Endothelial cell of umbilical vein (primary cell): ENCODE measurements around the gene UNC5C. TPM values are rescaled to one million over a fixed set of nuclear protein-coding genes. Genes with fewer than 3 reads are reported as not detected.

Source experiments
- BruUV-seq: library from RNA; stranded (reverse); fragments of 400-500 nt; replicated peaks from 2 replicates; lab custom pipeline; 2021; lab: Mats Ljungman, UMichigan
- CTCF ChIA-PET: fragments of 300-600, 350-600 bp; sonication (Branson Sonifier 250); formaldehyde crosslinking; loops from one replicate; lab custom pipeline; 2021; ENCODE audit warnings: antibody characterized with exemption, inconsistent platforms; lab: Charles Lee
- POLR2A ChIA-PET: fragments of 300-600, 350-600 bp; sonication (Branson Sonifier 250); formaldehyde crosslinking; loops from one replicate; lab custom pipeline; 2021; ENCODE audit warnings: antibody characterized with exemption, inconsistent platforms; lab: Charles Lee
- DNase-seq: peaks from one replicate; pipeline ENCODE4 v3.0.0-alpha.2; 2011; ENCODE audit warnings: low read depth, low spot score
- FAIRE-seq: peaks from 2 replicates; lab custom pipeline; 2011; peaks lifted over from hg19 to GRCh38; lab: Jason Lieb, UNC
- H2AFZ ChIP-seq: 2 replicates; pipeline ENCODE4 v1.6.0; 2012; ENCODE audit warnings: low read depth, low read length, control low read depth, inconsistent platforms
- H3K27ac ChIP-seq: 2 replicates; pipeline ENCODE4 v1.5.1; 2011; ENCODE audit warnings: low read depth, mild to moderate bottlenecking, control low read depth, low read length, moderate library complexity; ENCODE audit not compliant: insufficient read depth
- H3K27me3 ChIP-seq, 2 experiments: 2 replicates each; pipeline versions ENCODE4 v1.6.0 to v1.6.1; 2011; ENCODE audit warnings: low read length in 2 of 2, mixed read lengths in 1 of 2; ENCODE audit not compliant: control insufficient read depth in 2 of 2, insufficient read depth in 2 of 2
- H3K36me3 ChIP-seq, 2 experiments: 2 replicates in 1 of 2; 3 replicates in 1 of 2; pipeline ENCODE4 v1.5.1; 2011; ENCODE audit warnings: low read length in 2 of 2, mild to moderate bottlenecking in 1 of 2, moderate library complexity in 1 of 2; ENCODE audit not compliant: control insufficient read depth in 2 of 2, insufficient read depth in 2 of 2; ENCODE audit errors: extremely low read depth in 1 of 2
- H3K4me1 ChIP-seq: 3 replicates; pipeline ENCODE4 v1.5.1; 2011; ENCODE audit warnings: mild to moderate bottlenecking, low read length; ENCODE audit not compliant: control insufficient read depth, insufficient read depth; ENCODE audit errors: extremely low read depth
- H3K4me2 ChIP-seq: 2 replicates; pipeline ENCODE4 v1.6.1; 2011; ENCODE audit warnings: low read length, control low read depth, mixed read lengths; ENCODE audit not compliant: insufficient read depth
- H3K4me3 ChIP-seq, 3 experiments: fragments of 200-600 bp in 1 of 3; sonication (generic), shearing (Covaris generic) in 1 of 3; replicated peaks in 1 of 3; 2 replicates each; pipeline ENCODE4 v1.5.1; 2011 to 2016; ENCODE audit warnings: control low read depth in 3 of 3, low read length in 3 of 3, mild to moderate bottlenecking in 2 of 3, inconsistent platforms in 1 of 3, low read depth in 1 of 3, moderate library complexity in 1 of 3; ENCODE audit not compliant: insufficient read depth in 1 of 3
- H3K79me2 ChIP-seq: 2 replicates; pipeline ENCODE4 v1.6.0; 2012; ENCODE audit warnings: low read length, inconsistent platforms; ENCODE audit not compliant: control insufficient read depth, insufficient read depth
- H3K9ac ChIP-seq: replicated peaks from 2 replicates; pipeline ENCODE3; 2011; ENCODE audit warnings: low read length, control low read depth; ENCODE audit not compliant: insufficient read depth; ENCODE audit errors: extremely low read depth
- H3K9me1 ChIP-seq: replicated peaks from 3 replicates; pipeline ENCODE4 v1.6.0; 2011; ENCODE audit warnings: mild to moderate bottlenecking, low read length; ENCODE audit not compliant: control insufficient read depth, insufficient read depth; ENCODE audit errors: extremely low read depth
- H3K9me3 ChIP-seq: replicated peaks from 2 replicates; pipeline ENCODE4 v1.5.1; 2012; ENCODE audit warnings: low read length, inconsistent platforms; ENCODE audit not compliant: control insufficient read depth, insufficient read depth
- H4K20me1 ChIP-seq: replicated peaks from 2 replicates; pipeline ENCODE3; 2011; ENCODE audit warnings: mild to moderate bottlenecking, low read length; ENCODE audit not compliant: control insufficient read depth, insufficient read depth; ENCODE audit errors: extremely low read depth
- GATA2 ChIP-seq: IDR thresholded peaks from 2 replicates; pipeline ENCODE4 v1.7.0; 2011; ENCODE audit warnings: low read depth, mild to moderate bottlenecking, moderate library complexity, mixed read lengths, low read length; ENCODE audit not compliant: insufficient read length, insufficient read depth
- MAX ChIP-seq: IDR thresholded peaks from 2 replicates; pipeline ENCODE4 v1.6.1; 2011; ENCODE audit not compliant: insufficient read depth, insufficient read length
- POLR2A ChIP-seq: IDR thresholded peaks from 2 replicates; pipeline ENCODE4 v1.6.1; 2012; ENCODE audit warnings: low read depth, mild to moderate bottlenecking, control low read depth, low read length
- dilution Hi-C: fragments of 300-500 bp; cut with MboI; formaldehyde crosslinking; loops from one replicate; pipeline ENCODE4 v1.15.0; 2019; ENCODE audit warnings: low sequenced_read_pairs; ENCODE audit not compliant: extremely low pct_ligation_motif_present
- intact Hi-C: fragments of 100-400 bp; cut with micrococcal nuclease; formaldehyde crosslinking; loops from one replicate; pipeline ENCODE4 v1.10.0; 2022
- polyA plus RNA-seq, 4 experiments: library from polyadenylated mRNA; depleted of rRNA in 3 of 4; stranded (reverse) in 3 of 4; unstranded in 1 of 4; fragments of >200 nt; gene quantifications; 2 replicates each; pipeline versions ENCODE4 v1.2.1 to v1.2.3, GENCODE V29; 2011 to 2012; ENCODE audit warnings: missing spikeins in 1 of 4
- total RNA-seq: library from RNA; stranded (reverse); gene quantifications from 2 replicates; pipeline ENCODE4 v1.2.3, GENCODE V29; 2021

The UNC5C gene
- total and polyA plus RNA-seq, 2 donors (not counting 3 experiments of a cell fraction or from before 2014, with no cell fraction given): 0.44 to 0.53 TPM

DNA sequence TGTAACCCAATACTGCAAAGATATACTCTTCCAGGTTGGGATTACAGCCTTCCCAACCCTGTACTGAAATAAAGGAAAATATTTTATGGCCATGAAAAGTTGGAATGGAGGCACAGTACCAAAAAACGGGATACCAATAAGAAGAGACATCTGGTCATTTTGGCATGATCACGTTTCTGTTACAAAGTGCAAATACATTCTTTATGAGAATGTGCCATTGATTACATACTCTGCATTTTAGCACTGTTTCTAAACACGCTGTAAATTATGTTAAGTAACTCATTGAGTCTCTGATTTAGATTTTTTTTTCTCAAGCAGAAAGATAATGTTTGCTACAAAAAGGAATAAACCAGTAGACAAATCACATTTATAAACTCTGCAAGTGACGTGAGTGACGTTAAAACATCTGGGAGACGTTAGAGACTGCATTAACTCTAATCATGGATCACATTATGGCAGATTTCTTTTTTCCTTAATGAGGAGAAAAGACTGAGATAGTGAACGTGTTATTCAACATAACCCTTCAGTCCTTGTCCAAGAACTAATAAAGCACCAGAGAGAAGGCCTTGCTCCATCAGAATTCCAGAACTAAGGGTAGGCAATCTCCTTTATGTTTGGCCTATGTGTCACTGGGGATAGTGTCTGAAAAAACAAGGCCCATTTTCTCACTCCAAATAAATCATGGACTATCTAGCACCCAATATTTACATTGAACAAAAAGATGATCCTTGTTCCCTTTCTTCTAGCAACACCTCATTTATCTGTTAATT, 31.0 kb downstream of the UNC5C start:
- POLR2A ChIA-PET: no interaction called here

DNA sequence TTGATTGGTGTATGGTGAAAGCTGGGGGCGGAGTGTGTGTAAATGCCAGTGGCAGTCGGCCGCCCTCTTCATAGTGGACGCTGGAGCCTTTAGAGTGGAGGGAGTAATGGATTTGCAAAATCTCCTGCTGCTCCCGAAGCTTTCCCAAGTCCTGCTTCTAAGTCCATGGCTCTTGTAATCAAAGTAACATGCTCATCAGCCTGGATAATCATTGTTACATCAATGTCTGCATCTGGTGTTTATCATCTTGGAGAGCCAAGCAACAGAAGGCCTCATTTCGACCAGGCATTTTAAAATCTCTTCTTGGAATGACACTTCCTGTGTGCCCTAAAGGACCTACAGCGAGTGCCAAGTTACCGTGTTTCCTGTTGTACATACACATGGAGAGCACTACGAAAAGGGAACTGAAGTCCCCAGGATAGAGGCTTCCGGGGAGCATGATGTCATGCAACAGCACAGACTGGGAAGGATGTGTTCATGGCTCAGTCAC, 32.2 kb downstream of the UNC5C start:
- Histone ChIP-seq H2AFZ (peak overlapping the region; percentile 36), H3K9me3 (no peaks in the 10 kb centered on the region), H3K27me3 (no peaks in the 10 kb centered on the region), H3K4me1 (peaks cover 2% of the 10 kb centered on the region), H3K4me3 (no peak overlapping the region), H3K79me2 (no peaks in the 10 kb centered on the region), H3K9me1 (no peaks in the 10 kb centered on the region), H4K20me1 (no peaks in the 10 kb centered on the region), H3K4me2 (no peak overlapping the region), H3K9ac (no peak overlapping the region), H3K27ac (no peak overlapping the region), H3K36me3 (no peaks in the 10 kb centered on the region)
- DNase-seq (no peak), FAIRE-seq (no peak)
- dilution Hi-C loops (no loop called here), intact Hi-C loops (no loop called here)
- ChIA-PET POLR2A (no interaction called here), CTCF (no interaction called here)
- TF ChIP-seq MAX: no peak
- no TSS peak for BruUV-seq

More for the DNA sequence above, 31.0 kb downstream of the UNC5C start:
- peaks cover 2% of the 10 kb centered on the region for H3K4me1 ChIP-seq
- TF ChIP-seq GATA2 (no peak), POLR2A (no peak)
- no peak overlapping the region for H3K4me3 ChIP-seq
- no peaks in the 10 kb centered on the region for H3K79me2 ChIP-seq
- DNase-seq (no peak), FAIRE-seq (no peak)
- no peak overlapping the region for H3K4me2 ChIP-seq
- CTCF ChIA-PET: no interaction called here
- H3K9me3 ChIP-seq: no peaks in the 10 kb centered on the region
- no peaks in the 10 kb centered on the region for H3K36me3 ChIP-seq
- no TSS peak for BruUV-seq
- no peak overlapping the region for H2AFZ ChIP-seq
- dilution Hi-C loops: no loop called here
- no peak overlapping the region for H3K27ac ChIP-seq
- no peak overlapping the region for H3K9ac ChIP-seq
- H3K9me1 ChIP-seq: no peaks in the 10 kb centered on the region
- intact Hi-C loops: no loop called here
- H4K20me1 ChIP-seq: no peaks in the 10 kb centered on the region
- H3K27me3 ChIP-seq: no peaks in the 10 kb centered on the region
